Vagina (tissue), 2 donors: ENCODE results near the gene DEAF1. TPM values are rescaled to one million over a fixed set of nuclear protein-coding genes. Genes with fewer than 3 reads are reported as not detected.

Experiments used
- DNase-seq, 2 donors: peaks; one replicate each; pipeline ENCODE4 v3.0.0-alpha.2; 2017; ENCODE audit errors: extremely low spot score in 2 of 2
- H3K27ac ChIP-seq: fragments of 200-600 bp; sonication (generic); one replicate; pipeline ENCODE4 v1.5.1; 2019
- H3K27me3 ChIP-seq: fragments of 200-600 bp; sonication (generic); one replicate; pipeline ENCODE4 v1.5.1; 2019
- H3K36me3 ChIP-seq, 2 donors: fragments of 200-600 bp; sonication (generic); one replicate each; pipeline ENCODE4 v1.5.1; 2017 to 2019
- H3K4me1 ChIP-seq: fragments of 200-600 bp; sonication (generic); one replicate; pipeline ENCODE4 v1.5.1; 2019
- H3K4me3 ChIP-seq, 2 donors: fragments of 200-600 bp; sonication (generic); 1 replicate in 1 of 2; 2 replicates in 1 of 2; pipeline ENCODE4 v1.5.1; 2016 to 2019
- H3K9me3 ChIP-seq: fragments of 200-600 bp; sonication (generic); one replicate; pipeline ENCODE4 v1.5.1; 2019
- POLR2A ChIP-seq, 2 donors: fragments of 450-650 bp; IDR thresholded peaks; one replicate each; pipeline ENCODE4 v1.6.1; 2017; ENCODE audit warnings: antibody characterized with exemption in 2 of 2, mild to moderate bottlenecking in 2 of 2, moderate library complexity in 2 of 2
- POLR2AphosphoS5 ChIP-seq, 2 donors: sonication (generic); formaldehyde crosslinking; IDR thresholded peaks; one replicate each; pipeline ENCODE4 v1.9.0; 2017; ENCODE audit warnings: antibody characterized with exemption in 2 of 2, mild to moderate bottlenecking in 2 of 2, low read depth in 1 of 2; ENCODE audit not compliant: insufficient read depth in 1 of 2
- intact Hi-C: fragments of 100-400 bp; cut with DNase I; formaldehyde crosslinking; loops from one replicate; pipeline ENCODE4 v1.15.1; 2023
- total RNA-seq: library from RNA; depleted of rRNA; stranded (reverse); fragments of >200 nt; gene quantifications from one replicate; pipeline ENCODE4 v1.2.3, GENCODE V29; 2016
- TF ChIP-seq, protein P1 (sequence below), 3 experiments: fragments of 450-650 bp in 2 of 3; fragments of 200-600 bp in 1 of 3; sonication (generic) in 1 of 3; IDR thresholded peaks; one replicate each; pipeline ENCODE4 v1.5.1; 2017 to 2019; ENCODE audit warnings: antibody characterized with exemption in 3 of 3, mild to moderate bottlenecking in 2 of 3, moderate library complexity in 2 of 3

Gene DEAF1
- total RNA-seq, 1 donor from 2014 or later: 33.6 TPM

DNA sequence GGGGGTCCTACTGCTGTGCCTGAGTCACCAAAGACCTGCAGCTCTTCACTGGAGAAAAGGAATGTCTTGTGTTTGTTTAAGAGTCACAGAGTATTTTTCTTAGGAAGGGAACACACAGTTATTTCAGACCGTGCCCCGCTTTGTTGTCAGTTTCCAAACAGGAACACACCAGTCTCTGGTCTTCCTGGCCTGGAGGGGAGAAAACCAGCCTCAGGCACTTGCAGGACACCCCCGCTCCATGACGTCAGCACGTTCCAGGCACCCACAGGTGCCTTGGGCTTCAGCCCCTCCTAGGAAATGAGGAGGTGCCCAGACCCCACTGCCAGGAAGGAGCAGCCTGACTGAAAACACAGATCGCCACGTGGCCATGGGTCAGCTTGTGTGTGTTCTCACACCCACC lies 5.4 kb downstream of the DEAF1 start:
- H3K27ac ChIP-seq: no peak overlapping the region
- no peak for DNase-seq
- peaks cover 23% of the 10 kb centered on the region for H3K4me1 ChIP-seq
- H3K4me3 ChIP-seq: no peak overlapping the region
- intact Hi-C loops: no loop called here
- H3K36me3 ChIP-seq: peaks cover 0 to 37% of the 10 kb centered on the region in 2 donors
- no peak for TF ChIP-seq POLR2AphosphoS5 (IDR thresholded peaks at IDR 0.05; ENCODE audit: insufficient read depth in 1 of 2, low read depth in 1 of 2)
- no peak for TF ChIP-seq POLR2A (IDR thresholded peaks at IDR 0.05)
- TF ChIP-seq, protein P1, sequence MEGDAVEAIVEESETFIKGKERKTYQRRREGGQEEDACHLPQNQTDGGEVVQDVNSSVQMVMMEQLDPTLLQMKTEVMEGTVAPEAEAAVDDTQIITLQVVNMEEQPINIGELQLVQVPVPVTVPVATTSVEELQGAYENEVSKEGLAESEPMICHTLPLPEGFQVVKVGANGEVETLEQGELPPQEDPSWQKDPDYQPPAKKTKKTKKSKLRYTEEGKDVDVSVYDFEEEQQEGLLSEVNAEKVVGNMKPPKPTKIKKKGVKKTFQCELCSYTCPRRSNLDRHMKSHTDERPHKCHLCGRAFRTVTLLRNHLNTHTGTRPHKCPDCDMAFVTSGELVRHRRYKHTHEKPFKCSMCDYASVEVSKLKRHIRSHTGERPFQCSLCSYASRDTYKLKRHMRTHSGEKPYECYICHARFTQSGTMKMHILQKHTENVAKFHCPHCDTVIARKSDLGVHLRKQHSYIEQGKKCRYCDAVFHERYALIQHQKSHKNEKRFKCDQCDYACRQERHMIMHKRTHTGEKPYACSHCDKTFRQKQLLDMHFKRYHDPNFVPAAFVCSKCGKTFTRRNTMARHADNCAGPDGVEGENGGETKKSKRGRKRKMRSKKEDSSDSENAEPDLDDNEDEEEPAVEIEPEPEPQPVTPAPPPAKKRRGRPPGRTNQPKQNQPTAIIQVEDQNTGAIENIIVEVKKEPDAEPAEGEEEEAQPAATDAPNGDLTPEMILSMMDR (IDR thresholded peaks at IDR 0.05): no peak
- H3K27me3 ChIP-seq: no peaks in the 10 kb centered on the region
- H3K9me3 ChIP-seq: no peaks in the 10 kb centered on the region

DNA sequence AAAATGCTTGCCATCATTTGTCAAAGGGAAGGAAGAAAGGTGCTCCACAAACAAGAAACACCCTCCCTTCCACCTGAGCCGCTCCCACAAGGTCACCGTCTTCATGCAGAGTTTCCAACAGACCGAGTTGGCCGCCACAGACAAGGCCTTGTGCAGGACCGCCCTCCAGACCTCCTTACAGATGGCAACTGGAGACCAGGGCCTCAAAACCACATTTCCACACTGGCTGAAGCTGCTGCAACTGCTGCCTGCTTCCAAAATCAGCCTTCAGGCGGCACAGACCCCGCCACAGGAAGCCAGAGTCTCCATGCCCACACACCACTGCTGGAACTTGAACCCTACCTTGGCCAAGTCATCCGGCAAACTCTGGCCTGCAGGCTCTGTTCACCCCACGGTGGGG lies 6.3 kb downstream of the DEAF1 start:
- DNase-seq: no peak
- Histone ChIP-seq H3K36me3 (peaks cover 0 to 41% of the 10 kb centered on the region in 2 donors), H3K4me1 (peaks cover 13% of the 10 kb centered on the region), H3K9me3 (no peaks in the 10 kb centered on the region), H3K27me3 (no peaks in the 10 kb centered on the region), H3K27ac (no peak overlapping the region), H3K4me3 (no peak overlapping the region)
- intact Hi-C loops: no loop called here
- TF ChIP-seq POLR2AphosphoS5 (IDR thresholded peaks at IDR 0.05; ENCODE audit: insufficient read depth in 1 of 2, low read depth in 1 of 2) (no peak), POLR2A (IDR thresholded peaks at IDR 0.05) (no peak)
- TF ChIP-seq, protein P1 (IDR thresholded peaks at IDR 0.05): no peak

DNA sequence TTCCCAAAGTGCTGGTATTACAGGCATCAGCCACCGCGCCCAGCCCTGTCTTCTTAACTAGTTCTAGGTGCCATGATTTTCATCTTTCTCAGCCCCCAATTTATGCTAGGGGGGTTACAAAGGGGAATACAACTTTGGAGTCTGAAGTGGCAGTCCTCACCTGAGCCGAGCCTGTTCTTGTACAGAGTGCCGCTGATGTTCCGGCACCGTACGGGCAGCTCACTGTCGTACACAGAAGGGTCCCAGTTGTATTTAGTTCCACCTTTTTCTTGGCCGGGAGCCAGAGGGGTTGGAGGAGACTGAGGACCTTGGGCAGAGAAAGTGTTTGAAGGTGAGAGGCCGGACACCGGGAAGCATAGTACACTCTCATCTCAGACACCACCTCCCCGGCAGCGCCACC lies 7.3 kb downstream of the DEAF1 start:
- H3K27ac ChIP-seq: no peak overlapping the region
- no peaks in the 10 kb centered on the region for H3K9me3 ChIP-seq
- H3K27me3 ChIP-seq: no peaks in the 10 kb centered on the region
- no peak for DNase-seq
- peaks cover 0 to 45% of the 10 kb centered on the region in 2 donors for H3K36me3 ChIP-seq
- no peak overlapping the region for H3K4me3 ChIP-seq
- TF ChIP-seq, protein P1 (IDR thresholded peaks at IDR 0.05): no peak
- TF ChIP-seq POLR2A (IDR thresholded peaks at IDR 0.05): no peak
- TF ChIP-seq POLR2AphosphoS5 (IDR thresholded peaks at IDR 0.05; ENCODE audit: insufficient read depth in 1 of 2, low read depth in 1 of 2): no peak
- peaks cover 4% of the 10 kb centered on the region for H3K4me1 ChIP-seq
- intact Hi-C loops: no loop called here

DNA sequence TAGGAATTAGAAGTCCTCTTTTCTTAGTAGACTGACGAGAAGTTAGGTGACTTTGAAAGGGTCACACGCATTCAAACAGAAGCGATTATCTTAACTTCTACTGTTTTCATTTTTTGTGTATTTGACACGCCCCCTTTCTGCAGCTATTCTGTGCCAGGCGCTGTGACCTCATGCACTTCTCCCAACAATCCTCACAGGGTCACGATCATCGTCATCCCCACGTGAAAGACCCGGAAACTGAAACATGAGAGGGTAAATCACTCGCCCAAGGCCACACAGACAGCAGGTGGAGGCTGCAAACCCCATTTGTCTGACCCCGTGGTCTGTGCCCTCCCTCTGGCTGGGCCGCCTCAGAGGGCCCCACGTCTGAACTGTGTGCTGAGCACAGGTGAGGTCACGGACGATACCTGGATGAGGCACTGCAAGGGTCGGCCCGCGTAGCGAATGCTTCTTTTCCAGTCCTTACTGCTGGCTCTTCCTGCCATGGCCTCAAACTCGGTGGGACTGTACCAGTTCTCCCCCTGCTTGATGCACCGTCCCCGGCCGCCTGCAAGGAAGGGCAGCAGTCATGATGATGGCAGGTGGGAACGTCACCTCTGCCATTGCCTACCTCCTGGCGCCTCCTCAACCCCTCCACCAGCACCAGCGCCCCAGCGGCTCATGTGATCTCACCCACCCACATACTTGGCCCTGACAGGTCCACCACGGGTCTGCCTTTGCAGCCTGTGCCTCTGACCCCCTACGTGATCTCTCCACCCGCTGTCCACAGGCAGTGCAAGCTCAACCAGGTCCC lies 8.4 kb downstream of the DEAF1 start:
- no peaks in the 10 kb centered on the region for H3K27me3 ChIP-seq
- no peaks in the 10 kb centered on the region for H3K9me3 ChIP-seq
- TF ChIP-seq POLR2AphosphoS5 (IDR thresholded peaks at IDR 0.05; ENCODE audit: insufficient read depth in 1 of 2, low read depth in 1 of 2): no peak
- TF ChIP-seq, protein P1 (IDR thresholded peaks at IDR 0.05): no peak
- TF ChIP-seq POLR2A (IDR thresholded peaks at IDR 0.05): no peak
- H3K27ac ChIP-seq: no peak overlapping the region
- DNase-seq: no peak
- H3K36me3 ChIP-seq: peaks cover 0 to 45% of the 10 kb centered on the region in 2 donors
- intact Hi-C loops: no loop called here
- no peaks in the 10 kb centered on the region for H3K4me1 ChIP-seq
- H3K4me3 ChIP-seq: no peak overlapping the region

DNA sequence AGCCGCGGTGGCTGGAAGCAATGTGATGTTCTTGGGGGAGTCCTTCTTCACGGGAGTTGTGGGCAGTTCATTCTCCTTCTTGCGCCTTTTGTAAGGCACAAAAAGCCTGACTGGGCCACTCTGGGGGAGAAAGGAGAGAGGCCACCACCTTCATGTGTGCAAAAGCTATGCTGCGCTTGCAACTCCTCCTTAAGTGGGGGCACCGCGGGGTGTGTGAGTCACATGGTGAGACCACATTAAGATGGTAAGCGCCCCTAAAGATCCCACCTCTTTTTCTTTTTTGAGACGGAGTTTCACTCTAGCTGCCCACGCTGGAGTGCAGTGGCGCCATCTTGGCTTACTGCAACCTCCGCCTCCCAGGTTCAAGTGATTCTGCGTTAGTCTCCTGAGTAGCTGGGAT lies 14.1 kb downstream of the DEAF1 start:
- no peak for TF ChIP-seq POLR2A (IDR thresholded peaks at IDR 0.05)
- TF ChIP-seq POLR2AphosphoS5 (IDR thresholded peaks at IDR 0.05; ENCODE audit: insufficient read depth in 1 of 2, low read depth in 1 of 2): no peak
- Histone ChIP-seq H3K27me3 (no peaks in the 10 kb centered on the region), H3K4me3 (no peak overlapping the region), H3K27ac (no peak overlapping the region), H3K36me3 (peaks cover 0 to 36% of the 10 kb centered on the region in 2 donors), H3K9me3 (no peaks in the 10 kb centered on the region), H3K4me1 (no peaks in the 10 kb centered on the region)
- no peak for DNase-seq
- intact Hi-C loops: no loop called here
